Measurements from ENCODE around the gene SETBP1. TPM values are rescaled to one million over a fixed set of nuclear protein-coding genes. Genes with fewer than 3 reads are reported as not detected.

The SETBP1 gene
- total RNA-seq, 1 donor from 2014 or later = 72.8 TPM

DNA sequence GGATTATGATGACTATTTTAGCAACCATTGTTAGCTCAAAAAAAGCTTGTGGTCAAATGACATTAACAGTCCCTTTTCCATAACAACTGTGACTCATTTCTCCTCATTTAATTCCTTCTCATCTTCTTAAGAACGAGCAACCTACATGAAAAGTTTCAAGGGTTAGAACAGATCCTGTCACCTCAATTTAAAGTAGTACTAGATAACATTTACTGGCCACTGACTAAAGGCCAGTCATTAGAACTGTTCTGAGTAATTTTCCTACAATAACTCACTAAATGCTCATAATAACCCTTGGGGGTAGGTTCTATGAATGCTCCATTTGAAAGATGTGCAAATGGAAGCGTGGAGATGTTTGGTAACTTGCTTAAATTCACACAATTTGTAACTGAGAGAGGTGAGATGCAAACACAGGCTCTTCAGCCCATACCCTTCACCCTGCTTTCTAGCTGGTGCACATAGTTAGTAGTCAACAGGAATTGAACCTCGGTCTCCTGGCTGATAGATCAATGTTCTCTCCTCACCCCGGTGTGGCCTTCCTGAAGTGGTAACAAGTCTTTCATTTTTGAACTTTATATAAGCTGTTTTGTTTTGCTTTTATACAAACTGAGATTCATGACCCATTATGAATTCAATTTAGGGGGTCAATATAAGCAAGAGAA lies 212.5 kb downstream of the SETBP1 start:
- H3K27me3 Mint-ChIP-seq = no peaks in the 10 kb centered on the region
- ChIA-PET CTCF (no interaction called here), POLR2A (interaction anchor here (1.4 to 2.2 kb wide), 3 partner anchors 21 to 214 kb away, joined by 3 to 7 read pairs (median 7); partner anchors contain the start of gene SETBP1)
- H3K9me3 Mint-ChIP-seq = peaks cover 8% of the 10 kb centered on the region
- ATAC-seq (ENCODE audit: low read depth) (no peak), DNase-seq (no peak)
- peaks cover 55% of the 10 kb centered on the region for H3K4me1 Mint-ChIP-seq
- intact Hi-C loops (cut with micrococcal nuclease) = no loop called here
- no peak overlapping the region for H3K4me3 Mint-ChIP-seq
- TF ChIP-seq, protein P1, sequence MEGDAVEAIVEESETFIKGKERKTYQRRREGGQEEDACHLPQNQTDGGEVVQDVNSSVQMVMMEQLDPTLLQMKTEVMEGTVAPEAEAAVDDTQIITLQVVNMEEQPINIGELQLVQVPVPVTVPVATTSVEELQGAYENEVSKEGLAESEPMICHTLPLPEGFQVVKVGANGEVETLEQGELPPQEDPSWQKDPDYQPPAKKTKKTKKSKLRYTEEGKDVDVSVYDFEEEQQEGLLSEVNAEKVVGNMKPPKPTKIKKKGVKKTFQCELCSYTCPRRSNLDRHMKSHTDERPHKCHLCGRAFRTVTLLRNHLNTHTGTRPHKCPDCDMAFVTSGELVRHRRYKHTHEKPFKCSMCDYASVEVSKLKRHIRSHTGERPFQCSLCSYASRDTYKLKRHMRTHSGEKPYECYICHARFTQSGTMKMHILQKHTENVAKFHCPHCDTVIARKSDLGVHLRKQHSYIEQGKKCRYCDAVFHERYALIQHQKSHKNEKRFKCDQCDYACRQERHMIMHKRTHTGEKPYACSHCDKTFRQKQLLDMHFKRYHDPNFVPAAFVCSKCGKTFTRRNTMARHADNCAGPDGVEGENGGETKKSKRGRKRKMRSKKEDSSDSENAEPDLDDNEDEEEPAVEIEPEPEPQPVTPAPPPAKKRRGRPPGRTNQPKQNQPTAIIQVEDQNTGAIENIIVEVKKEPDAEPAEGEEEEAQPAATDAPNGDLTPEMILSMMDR (IDR thresholded peaks at IDR 0.05) = no peak
- peaks cover 16% of the 10 kb centered on the region for H3K36me3 Mint-ChIP-seq (ENCODE audit: low read depth)
- no peak overlapping the region for H3K27ac Mint-ChIP-seq

DNA sequence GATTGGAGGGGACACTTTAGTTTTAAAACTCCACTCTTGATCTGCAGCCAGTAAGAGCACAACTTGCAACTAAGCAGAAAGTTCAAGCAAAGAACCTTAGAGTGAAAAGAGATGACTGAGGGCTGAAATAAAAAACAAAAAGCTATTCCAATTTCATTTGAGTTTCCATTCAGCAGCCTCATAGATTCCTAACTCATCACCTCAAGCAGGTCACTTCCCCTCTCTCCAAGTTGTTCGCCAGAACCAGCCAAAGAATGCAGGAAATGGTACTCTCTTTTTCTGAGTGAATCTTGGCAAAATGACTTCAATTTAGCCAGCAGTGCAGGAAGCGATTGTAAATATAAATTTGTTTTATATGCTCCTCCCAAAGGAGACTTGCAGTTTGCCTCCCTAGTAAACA lies 213.3 kb downstream of the SETBP1 start:
- Mint-ChIP-seq H3K36me3 (ENCODE audit: low read depth) (peaks cover 16% of the 10 kb centered on the region), H3K4me3 (no peak overlapping the region), H3K9me3 (peaks cover 8% of the 10 kb centered on the region), H3K27me3 (no peaks in the 10 kb centered on the region), H3K4me1 (peaks cover 53% of the 10 kb centered on the region), H3K27ac (peak overlapping the region; percentile 30)
- intact Hi-C loops (cut with micrococcal nuclease) = loop anchor here (2.0 kb wide), 1 partner anchor 171 kb away; no protein-coding TSS in a partner anchor
- TF ChIP-seq, protein P1 (IDR thresholded peaks at IDR 0.05) = no peak
- no peak for DNase-seq
- POLR2A ChIA-PET = interaction anchor here (2.2 kb wide), 1 partner anchor 213 kb away, joined by 7 read pairs; the partner anchor contains the start of gene SETBP1
- ATAC-seq (ENCODE audit: low read depth) = no peak
- CTCF ChIA-PET = interaction anchor here (1.4 kb wide), 1 partner anchor 9 kb away, joined by 3 read pairs; no protein-coding TSS in a partner anchor

DNA sequence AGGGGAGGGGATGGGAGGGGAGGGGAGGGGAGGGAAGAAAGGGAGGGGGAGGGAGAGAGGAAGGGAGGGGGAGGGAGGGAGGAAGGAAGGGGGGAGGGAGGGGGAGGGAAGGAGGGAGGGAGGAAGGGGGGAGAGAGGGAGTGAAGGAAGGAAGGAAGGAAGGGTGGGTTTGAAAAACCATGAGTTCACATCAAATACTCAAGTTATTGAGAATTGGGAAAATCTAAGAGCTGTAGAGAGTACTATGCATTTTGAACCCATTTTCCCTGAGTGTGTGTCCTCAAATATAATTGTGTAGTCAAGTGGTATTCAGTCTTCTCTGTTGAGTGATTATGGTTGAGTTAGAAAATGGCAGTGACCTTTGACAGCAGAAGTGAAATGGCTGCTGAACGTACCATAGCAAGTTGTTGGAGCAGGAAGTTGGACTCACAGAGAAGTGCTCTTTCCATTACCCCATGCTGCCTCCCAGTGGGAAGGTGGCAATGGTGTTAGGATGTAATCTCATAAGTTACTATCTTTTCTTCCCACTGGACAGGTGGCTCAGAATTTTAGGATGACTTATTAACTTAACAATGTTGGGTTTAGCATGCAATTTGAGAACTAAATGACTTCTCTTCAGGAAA lies 214.6 kb downstream of the SETBP1 start:
- H3K9me3 Mint-ChIP-seq = peaks cover 8% of the 10 kb centered on the region
- peak; percentile 62 for ATAC-seq (ENCODE audit: low read depth)
- H3K27me3 Mint-ChIP-seq = no peaks in the 10 kb centered on the region
- TF ChIP-seq, protein P1 (IDR thresholded peaks at IDR 0.05) = no peak
- no peak overlapping the region for H3K4me3 Mint-ChIP-seq
- H3K4me1 Mint-ChIP-seq = peaks cover 47% of the 10 kb centered on the region
- H3K27ac Mint-ChIP-seq = no peak overlapping the region
- POLR2A ChIA-PET = interaction anchor here (0.7 to 2.6 kb wide), 2 partner anchors 11 to 216 kb away, joined by 6 to 16 read pairs; no protein-coding TSS in a partner anchor
- H3K36me3 Mint-ChIP-seq (ENCODE audit: low read depth) = peaks cover 16% of the 10 kb centered on the region
- intact Hi-C loops (cut with micrococcal nuclease) = loop anchor here (1.0 to 5.0 kb wide), 3 partner anchors 172 to 763 kb away; no protein-coding TSS in a partner anchor
- no peak for DNase-seq
- CTCF ChIA-PET = interaction anchor here (1.4 to 4.1 kb wide), 3 partner anchors 8 to 317 kb away, joined by 3 to 17 read pairs (median 12); no protein-coding TSS in a partner anchor

DNA sequence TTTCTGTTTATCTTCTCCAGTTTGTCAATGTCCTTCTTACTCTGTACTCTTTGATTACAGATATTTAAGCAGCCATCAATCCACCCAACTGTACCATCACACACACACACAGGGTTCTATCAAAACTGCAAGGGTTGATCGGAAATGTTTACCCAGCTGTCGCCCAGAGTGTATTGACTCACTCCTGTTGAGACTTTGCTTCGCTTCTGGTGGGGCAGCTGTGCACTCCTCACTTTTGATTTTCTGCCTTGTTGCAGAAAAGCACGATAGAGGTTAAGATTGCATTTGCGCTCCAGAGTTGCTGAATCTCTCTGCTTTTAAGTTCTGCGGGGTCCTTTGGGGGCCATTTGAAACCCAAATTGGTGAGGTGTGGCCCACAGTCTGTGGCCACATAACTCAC lies 216.2 kb downstream of the SETBP1 start:
- no peaks in the 10 kb centered on the region for H3K9me3 Mint-ChIP-seq
- CTCF ChIA-PET = interaction anchor here (4.1 kb wide), 1 partner anchor 316 kb away, joined by 17 read pairs; no protein-coding TSS in a partner anchor
- H3K4me1 Mint-ChIP-seq = peaks cover 60% of the 10 kb centered on the region
- peaks cover 6% of the 10 kb centered on the region for H3K36me3 Mint-ChIP-seq (ENCODE audit: low read depth)
- no peak overlapping the region for H3K27ac Mint-ChIP-seq
- ATAC-seq (ENCODE audit: low read depth) (no peak), DNase-seq (no peak)
- intact Hi-C loops (cut with micrococcal nuclease) = loop anchor here (5.0 kb wide), 1 partner anchor 765 kb away; no protein-coding TSS in a partner anchor
- POLR2A ChIA-PET = interaction anchor here (0.6 to 2.6 kb wide), 3 partner anchors 12 to 217 kb away, joined by 3 to 16 read pairs (median 3); no protein-coding TSS in a partner anchor
- TF ChIP-seq, protein P1 (IDR thresholded peaks at IDR 0.05) = no peak
- H3K27me3 Mint-ChIP-seq = no peaks in the 10 kb centered on the region
- no peak overlapping the region for H3K4me3 Mint-ChIP-seq
